Mesenchymal stem cell (in vitro differentiated cells and primary cell): ENCODE results near the gene LARP6.

Source experiments
- DNase-seq: peaks from one replicate; pipeline ENCODE4 v3.0.0-alpha.2; 2013
- H2AFZ ChIP-seq: one replicate; pipeline ENCODE4 v1.6.1; 2013; ENCODE audit warnings: low read depth, mild to moderate bottlenecking, control low read depth, inconsistent platforms, low read length, moderate library complexity
- H2AK5ac ChIP-seq: 2 replicates; pipeline ENCODE4 v1.6.1; 2013; ENCODE audit warnings: low read length, moderate library complexity, mild to moderate bottlenecking, inconsistent platforms; ENCODE audit not compliant: severe bottlenecking
- H2BK120ac ChIP-seq: one replicate; pipeline ENCODE4 v1.6.1; 2013; ENCODE audit warnings: low read depth, mild to moderate bottlenecking, inconsistent platforms, low read length, moderate library complexity
- H2BK12ac ChIP-seq, 2 experiments: one replicate each; pipeline ENCODE4 v1.6.1; 2013; ENCODE audit warnings: inconsistent platforms in 2 of 2, low read length in 2 of 2, mild to moderate bottlenecking in 2 of 2, moderate library complexity in 2 of 2, control low read depth in 1 of 2
- H2BK15ac ChIP-seq: one replicate; pipeline ENCODE4 v1.6.1; 2013; ENCODE audit warnings: mild to moderate bottlenecking, low read depth, inconsistent platforms; ENCODE audit not compliant: poor library complexity, severe bottlenecking
- H2BK5ac ChIP-seq: 2 replicates; pipeline ENCODE4 v1.6.1; 2013; ENCODE audit warnings: low read depth, mild to moderate bottlenecking, low read length, control low read depth, inconsistent platforms; ENCODE audit not compliant: poor library complexity, severe bottlenecking
- H3K14ac ChIP-seq, 2 experiments: one replicate each; pipeline ENCODE4 v1.6.1; 2013; ENCODE audit warnings: inconsistent platforms in 2 of 2, low read length in 2 of 2, control low read depth in 1 of 2, mild to moderate bottlenecking in 1 of 2, moderate library complexity in 1 of 2
- H3K18ac ChIP-seq, 2 experiments: one replicate each; pipeline ENCODE4 v1.6.1; 2013; ENCODE audit warnings: inconsistent platforms in 2 of 2, low read length in 2 of 2, control low read depth in 1 of 2, low read depth in 1 of 2, mild to moderate bottlenecking in 1 of 2
- H3K23ac ChIP-seq, 2 experiments: one replicate each; pipeline ENCODE4 v1.6.1; 2013; ENCODE audit warnings: inconsistent platforms in 2 of 2, low read length in 2 of 2, mild to moderate bottlenecking in 2 of 2, moderate library complexity in 2 of 2, control low read depth in 1 of 2
- H3K27ac ChIP-seq: 2 replicates; pipeline ENCODE4 v1.5.1; 2013; ENCODE audit warnings: mild to moderate bottlenecking, moderate library complexity, low read length, control low read depth, inconsistent platforms; ENCODE audit not compliant: poor library complexity, severe bottlenecking
- H3K27me3 ChIP-seq, 2 experiments: 2 replicates each; pipeline versions ENCODE4 v1.6.1 to v1.7.0; 2013; ENCODE audit warnings: low read length in 2 of 2, mild to moderate bottlenecking in 2 of 2, moderate library complexity in 2 of 2, control low read depth in 1 of 2, inconsistent platforms in 1 of 2; ENCODE audit not compliant: control insufficient read depth in 1 of 2, insufficient read depth in 1 of 2
- H3K36me3 ChIP-seq, 2 experiments: 2 replicates each; pipeline versions ENCODE4 v1.6.1 to v1.7.0; 2013; ENCODE audit warnings: low read length in 2 of 2, control low read depth in 1 of 2, inconsistent platforms in 1 of 2, low read depth in 1 of 2, mild to moderate bottlenecking in 1 of 2; ENCODE audit not compliant: insufficient read depth in 2 of 2, control insufficient read depth in 1 of 2
- H3K4ac ChIP-seq, 2 experiments: one replicate each; pipeline ENCODE4 v1.6.1; 2013; ENCODE audit warnings: inconsistent platforms in 2 of 2, low read length in 2 of 2, mild to moderate bottlenecking in 2 of 2, moderate library complexity in 2 of 2, control low read depth in 1 of 2, low read depth in 1 of 2
- H3K4me1 ChIP-seq: 2 replicates; pipeline ENCODE4 v1.6.1; 2013; ENCODE audit warnings: low read depth, low read length, control low read depth; ENCODE audit not compliant: control insufficient read depth, insufficient read depth
- H3K4me2 ChIP-seq: 2 replicates; pipeline ENCODE4 v1.6.1; 2013; ENCODE audit warnings: low read length, mild to moderate bottlenecking, inconsistent platforms; ENCODE audit not compliant: poor library complexity, severe bottlenecking
- H3K4me3 ChIP-seq, 2 experiments: 2 replicates each; pipeline versions ENCODE4 v1.5.1 to v1.7.0; 2013; ENCODE audit warnings: low read length in 2 of 2, mild to moderate bottlenecking in 2 of 2, control low read depth in 1 of 2, low read depth in 1 of 2; ENCODE audit not compliant: insufficient read depth in 1 of 2
- H3K79me1 ChIP-seq: replicated peaks from 2 replicates; pipeline ENCODE4 v1.6.1; 2013; ENCODE audit warnings: mild to moderate bottlenecking, control low read depth, low read length, inconsistent platforms; ENCODE audit not compliant: poor library complexity, severe bottlenecking
- H3K9ac ChIP-seq: 2 replicates; pipeline ENCODE4 v1.7.0; 2013; ENCODE audit warnings: mild to moderate bottlenecking, low read length, moderate library complexity
- H3K9me3 ChIP-seq: 2 replicates; pipeline ENCODE4 v1.7.0; 2013; ENCODE audit warnings: mild to moderate bottlenecking, low read length; ENCODE audit not compliant: control insufficient read depth
- H4K8ac ChIP-seq: one replicate; pipeline ENCODE4 v1.6.1; 2013; ENCODE audit warnings: inconsistent platforms, mild to moderate bottlenecking, low read length, moderate library complexity
- H4K91ac ChIP-seq: one replicate; pipeline ENCODE4 v1.6.1; 2013; ENCODE audit warnings: mild to moderate bottlenecking, low read length, inconsistent platforms
- WGBS: methylation state at CpG from one replicate; pipeline ENCODE4 v1.1.7; 2013; ENCODE audit warnings: mixed read lengths; 5-methylcytosine and 5-hydroxymethylcytosine counted together

The LARP6 gene

DNA sequence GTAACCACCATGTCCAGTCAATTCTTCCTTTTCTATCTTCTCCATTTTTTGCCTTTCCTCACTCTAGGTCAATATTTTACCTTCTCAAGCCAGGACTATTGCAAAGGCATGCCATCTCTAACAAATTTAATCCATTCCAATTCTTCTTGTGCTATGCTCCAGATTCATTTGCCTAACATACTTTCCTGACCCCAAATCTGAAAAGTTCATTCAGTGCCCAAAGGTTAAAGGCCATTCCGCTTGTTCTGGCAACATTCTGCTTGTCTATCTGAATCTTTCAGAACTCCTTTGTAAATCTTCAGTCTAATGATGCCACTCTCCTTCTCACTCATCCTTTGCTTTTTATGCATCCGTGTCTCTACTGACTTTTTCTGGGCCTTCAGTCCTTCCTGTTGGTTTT, 22.7 kb upstream of the LARP6 start:
- no peak overlapping the region for H3K4me2 ChIP-seq
- peaks cover 3% of the 10 kb centered on the region for H3K9me3 ChIP-seq
- H2BK12ac ChIP-seq = no peak overlapping the region
- no peak overlapping the region for H4K8ac ChIP-seq
- no peak overlapping the region for H3K27ac ChIP-seq
- no peaks in the 10 kb centered on the region for H3K79me1 ChIP-seq
- H3K14ac ChIP-seq = no peak overlapping the region
- H3K9ac ChIP-seq = no peak overlapping the region
- H2AK5ac ChIP-seq = no peak overlapping the region
- no peak overlapping the region for H3K18ac ChIP-seq
- no peak overlapping the region for H3K4ac ChIP-seq
- H3K36me3 ChIP-seq = no peaks in the 10 kb centered on the region
- H2BK120ac ChIP-seq = no peak overlapping the region
- H4K91ac ChIP-seq = no peak overlapping the region
- no peak overlapping the region for H2AFZ ChIP-seq
- H2BK15ac ChIP-seq = no peak overlapping the region
- H3K23ac ChIP-seq = no peak overlapping the region
- no peak overlapping the region for H2BK5ac ChIP-seq
- H3K27me3 ChIP-seq = no peaks in the 10 kb centered on the region
- 88% methylated on average over 2 of the region's 2 CpGs for WGBS
- DNase-seq = no peak
- H3K4me3 ChIP-seq = no peak overlapping the region
- peaks cover 2% of the 10 kb centered on the region for H3K4me1 ChIP-seq

DNA sequence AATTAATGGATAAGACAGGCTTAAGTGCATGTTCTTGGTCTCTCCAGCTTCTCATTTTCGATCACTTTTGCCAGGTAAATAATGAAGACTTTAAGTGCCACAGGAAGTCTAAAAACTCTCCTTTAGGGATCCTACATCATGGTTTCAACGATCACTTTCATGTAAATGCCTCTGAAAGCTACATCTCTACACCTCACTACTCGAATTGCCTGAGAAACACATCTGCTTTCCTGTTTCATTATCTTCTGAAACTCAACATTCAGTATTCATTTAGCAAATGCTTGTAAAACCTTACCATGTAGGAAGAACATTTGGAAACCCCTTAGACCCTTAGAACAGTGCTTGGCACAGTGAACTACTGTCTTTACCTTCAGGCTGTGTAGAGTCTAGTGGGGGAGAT, 22.1 kb upstream of the LARP6 start:
- no peak overlapping the region for H3K4me3 ChIP-seq
- H2BK15ac ChIP-seq = no peak overlapping the region
- H3K27me3 ChIP-seq = no peaks in the 10 kb centered on the region
- H3K18ac ChIP-seq = no peak overlapping the region
- peaks cover 3% of the 10 kb centered on the region for H3K4me1 ChIP-seq
- no peak overlapping the region for H2BK12ac ChIP-seq
- no peak overlapping the region for H3K23ac ChIP-seq
- no peaks in the 10 kb centered on the region for H3K36me3 ChIP-seq
- H4K8ac ChIP-seq = no peak overlapping the region
- peaks cover 3% of the 10 kb centered on the region for H3K9me3 ChIP-seq
- H3K14ac ChIP-seq = no peak overlapping the region
- 85% methylated on average over 3 of the region's 3 CpGs for WGBS
- no peak overlapping the region for H3K4ac ChIP-seq
- H4K91ac ChIP-seq = no peak overlapping the region
- no peaks in the 10 kb centered on the region for H3K79me1 ChIP-seq
- no peak overlapping the region for H3K27ac ChIP-seq
- DNase-seq = no peak
- no peak overlapping the region for H2AFZ ChIP-seq
- H3K4me2 ChIP-seq = no peak overlapping the region
- H2AK5ac ChIP-seq = no peak overlapping the region
- no peak overlapping the region for H2BK120ac ChIP-seq
- H2BK5ac ChIP-seq = no peak overlapping the region
- H3K9ac ChIP-seq = peak overlapping the region; percentile 3

DNA sequence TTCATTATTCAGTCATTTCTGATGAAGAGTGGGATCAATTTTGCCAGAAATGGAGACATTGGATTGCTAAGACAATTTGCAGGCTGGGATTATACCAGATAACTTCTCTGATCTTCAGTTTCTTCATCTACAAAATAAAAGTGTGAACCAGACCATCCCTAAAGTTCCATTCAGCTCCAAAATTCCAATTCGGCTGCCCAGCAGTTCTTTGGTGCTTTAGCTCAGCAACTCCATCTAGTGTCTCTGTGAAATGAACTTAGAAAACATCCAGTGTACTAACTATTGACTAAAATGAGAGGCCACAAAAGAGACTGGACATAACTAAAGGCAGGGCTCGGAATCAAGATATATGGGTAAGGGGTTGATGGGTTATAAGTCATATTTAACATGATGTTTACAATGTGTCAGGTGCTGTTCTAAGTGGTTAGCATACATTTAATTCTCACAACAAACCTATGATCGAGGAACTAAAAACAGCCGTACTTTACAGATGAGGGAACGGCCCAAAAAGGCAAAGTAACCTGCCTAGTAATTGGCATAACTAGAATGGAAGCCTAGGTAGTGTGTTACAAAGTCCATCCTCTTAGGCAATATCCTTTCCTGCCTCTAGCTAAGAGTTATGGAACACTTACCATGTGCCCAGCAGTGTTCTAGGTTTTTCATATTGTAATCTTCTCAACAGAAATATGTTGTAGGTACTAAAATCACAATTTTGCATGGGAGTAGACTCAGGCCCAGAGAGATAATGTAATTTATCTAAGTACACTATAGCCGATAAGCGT, 21.2 kb upstream of the LARP6 start:
- no peak overlapping the region for H2BK5ac ChIP-seq
- no peak overlapping the region for H3K14ac ChIP-seq
- DNase-seq = peak; percentile 52
- H3K9ac ChIP-seq = peak overlapping the region; percentile 67
- H3K4me3 ChIP-seq = no peak overlapping the region
- no peaks in the 10 kb centered on the region for H3K79me1 ChIP-seq
- no peak overlapping the region for H3K4ac ChIP-seq
- peaks cover 5% of the 10 kb centered on the region for H3K4me1 ChIP-seq
- 84% methylated on average over 5 of the region's 7 CpGs for WGBS
- H3K4me2 ChIP-seq = no peak overlapping the region
- no peak overlapping the region for H3K18ac ChIP-seq
- H3K36me3 ChIP-seq = no peaks in the 10 kb centered on the region
- H2AFZ ChIP-seq = no peak overlapping the region
- H2BK12ac ChIP-seq = no peak overlapping the region
- H4K91ac ChIP-seq = no peak overlapping the region
- no peak overlapping the region for H2BK120ac ChIP-seq
- H3K23ac ChIP-seq = no peak overlapping the region
- no peak overlapping the region for H2BK15ac ChIP-seq
- peak overlapping the region; percentile 56 for H3K27ac ChIP-seq
- H2AK5ac ChIP-seq = no peak overlapping the region
- peaks cover 3% of the 10 kb centered on the region for H3K9me3 ChIP-seq
- H3K27me3 ChIP-seq = no peaks in the 10 kb centered on the region
- no peak overlapping the region for H4K8ac ChIP-seq

DNA sequence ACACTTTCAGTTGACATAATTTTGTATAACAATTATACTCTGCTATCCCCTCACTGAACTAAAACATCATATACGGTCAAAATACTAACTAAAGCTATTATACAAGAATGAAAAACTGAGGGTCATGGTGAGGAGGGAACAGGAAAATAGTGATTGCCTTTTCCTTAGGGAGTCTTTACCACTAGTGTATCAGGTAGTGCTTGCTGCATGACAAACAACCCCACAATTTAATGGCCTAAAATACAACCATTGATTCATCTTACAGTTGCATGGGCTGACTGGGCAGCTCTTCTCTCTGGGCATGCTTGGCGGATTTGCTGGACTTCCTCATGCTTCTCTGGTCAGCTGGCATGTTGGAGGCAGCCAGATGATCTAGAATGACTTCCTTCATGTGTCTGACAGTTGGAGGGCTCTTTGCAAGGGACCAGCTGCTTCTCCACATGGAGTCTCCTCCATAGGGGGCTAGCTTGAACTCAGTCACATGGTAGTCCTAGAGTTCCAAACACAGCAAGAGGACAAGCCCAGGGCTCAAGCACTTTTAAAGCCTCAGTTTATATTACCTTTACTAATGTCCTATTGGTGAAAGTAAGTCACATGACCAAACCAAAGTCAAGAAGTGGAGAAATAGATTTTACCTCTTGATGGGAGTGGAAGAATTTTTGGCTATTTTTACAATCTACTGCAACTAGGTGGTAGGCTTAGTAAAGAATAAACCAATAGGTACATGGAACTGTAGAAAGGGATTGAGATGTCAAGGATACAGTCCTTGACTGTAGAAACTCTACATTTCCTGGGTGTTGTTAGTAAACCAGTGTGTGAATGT, 19.5 kb upstream of the LARP6 start:
- no peak for DNase-seq
- Histone ChIP-seq H3K27ac (no peak overlapping the region), H3K36me3 (no peaks in the 10 kb centered on the region), H3K23ac (no peak overlapping the region), H4K91ac (no peak overlapping the region), H2AK5ac (no peak overlapping the region), H2AFZ (no peak overlapping the region), H3K4me2 (no peak overlapping the region), H2BK12ac (no peak overlapping the region), H4K8ac (no peak overlapping the region), H3K9ac (no peak overlapping the region), H3K4ac (no peak overlapping the region), H3K18ac (no peak overlapping the region), H3K79me1 (no peaks in the 10 kb centered on the region), H3K27me3 (no peaks in the 10 kb centered on the region), H3K9me3 (peaks cover 3% of the 10 kb centered on the region), H3K14ac (no peak overlapping the region), H2BK120ac (no peak overlapping the region), H2BK5ac (no peak overlapping the region), H3K4me1 (peaks cover 5% of the 10 kb centered on the region), H3K4me3 (no peak overlapping the region), H2BK15ac (no peak overlapping the region)
- 100% methylated on average over 1 of the region's 2 CpGs for WGBS
